HPDE6-E6E7 (cell line): ENCODE measurements around the gene MARCHF9.

Experiments used
- DNase-seq: peaks from one replicate; pipeline ENCODE4 v3.0.0; 2011; ENCODE audit warnings: missing footprints; ENCODE audit errors: extremely low spot score

MARCHF9 gene

DNA sequence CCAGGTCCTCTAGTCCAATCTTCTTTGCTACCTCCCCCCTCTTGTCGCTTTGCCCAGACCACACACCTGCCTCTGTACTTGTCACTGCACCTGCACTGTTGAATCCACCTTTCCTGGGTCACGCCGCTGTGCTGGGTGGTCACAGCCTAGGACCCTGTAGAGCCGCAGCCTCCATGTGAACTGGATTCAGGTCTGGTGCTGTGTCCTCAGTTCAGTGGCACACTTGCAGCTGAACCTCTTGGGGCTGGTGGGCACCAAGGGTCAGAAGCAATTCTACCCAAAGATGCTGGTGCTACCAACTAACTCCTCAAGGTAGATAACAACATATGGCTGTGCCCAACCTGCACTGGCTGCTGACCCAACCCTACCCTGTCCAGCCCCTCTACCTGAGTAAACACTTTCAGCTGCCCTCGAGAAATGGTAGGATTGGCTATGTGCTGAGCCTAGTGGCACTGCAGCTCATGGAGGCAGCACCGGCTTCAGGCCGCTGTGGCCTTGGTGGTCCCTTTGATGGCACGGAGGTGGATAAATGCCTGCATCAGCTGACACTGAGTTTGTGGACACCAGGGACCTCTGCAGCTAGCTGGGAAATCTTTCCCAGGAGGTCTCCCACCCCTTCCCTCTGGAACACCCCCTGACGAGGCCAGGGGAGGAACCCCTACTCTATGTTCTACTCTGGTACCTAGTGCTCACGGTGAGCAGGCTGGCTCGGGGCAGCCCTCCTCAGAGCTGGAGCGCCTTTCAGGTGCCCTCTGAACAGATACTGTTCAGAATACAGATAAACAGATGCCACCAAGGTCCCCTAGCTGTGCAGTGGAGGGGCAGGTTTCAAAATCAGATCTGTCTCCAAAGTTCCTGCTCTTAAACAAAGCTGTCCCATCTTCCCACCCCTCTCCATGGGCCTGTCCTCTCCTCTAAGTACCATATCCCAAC, 30.6 kb upstream of the MARCHF9 start:
- DNase-seq = no peak

DNA sequence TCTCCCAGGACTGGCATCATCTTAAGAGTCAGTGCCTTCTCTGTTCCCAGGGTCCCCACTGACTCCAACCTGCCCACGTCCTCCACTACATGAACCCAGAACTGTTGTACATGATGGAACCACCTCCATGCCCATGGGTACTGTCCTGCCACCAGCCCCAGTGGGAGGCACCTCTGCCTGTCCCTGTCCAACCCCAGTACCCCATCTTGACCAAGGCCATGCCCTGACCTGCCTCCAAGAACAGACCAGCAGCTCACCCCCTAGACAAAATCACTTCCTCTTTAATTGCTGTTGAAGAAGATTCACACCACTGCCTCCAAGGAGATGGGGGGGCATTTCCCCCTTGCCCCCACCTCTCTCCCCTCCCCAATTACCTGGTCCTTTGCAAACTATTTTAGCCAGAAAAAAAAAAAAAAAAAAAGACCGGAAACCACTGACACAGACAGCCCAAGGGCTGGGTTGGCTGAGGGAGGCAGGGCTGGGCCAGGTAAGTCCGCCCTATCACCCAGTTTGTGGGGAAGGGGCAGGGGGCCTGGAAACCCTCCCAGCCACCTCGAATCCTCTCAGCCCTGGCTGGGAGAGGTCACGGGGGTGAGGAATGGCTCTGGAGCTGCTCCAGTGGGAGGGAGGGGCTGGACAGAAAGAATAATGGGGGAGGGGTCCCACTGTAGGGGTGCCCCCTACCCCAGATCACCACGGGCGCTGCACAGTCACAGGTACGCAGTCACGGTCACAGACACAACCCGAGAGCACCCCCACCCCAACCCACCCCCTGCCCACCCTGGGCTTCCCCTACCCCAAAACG, 29.8 kb upstream of the MARCHF9 start:
- no peak for DNase-seq

- no peak for DNase-seq
Measured at GRCh38 chr12:57725851-57726150, 29.1 kb upstream of the MARCHF9 start.

DNA sequence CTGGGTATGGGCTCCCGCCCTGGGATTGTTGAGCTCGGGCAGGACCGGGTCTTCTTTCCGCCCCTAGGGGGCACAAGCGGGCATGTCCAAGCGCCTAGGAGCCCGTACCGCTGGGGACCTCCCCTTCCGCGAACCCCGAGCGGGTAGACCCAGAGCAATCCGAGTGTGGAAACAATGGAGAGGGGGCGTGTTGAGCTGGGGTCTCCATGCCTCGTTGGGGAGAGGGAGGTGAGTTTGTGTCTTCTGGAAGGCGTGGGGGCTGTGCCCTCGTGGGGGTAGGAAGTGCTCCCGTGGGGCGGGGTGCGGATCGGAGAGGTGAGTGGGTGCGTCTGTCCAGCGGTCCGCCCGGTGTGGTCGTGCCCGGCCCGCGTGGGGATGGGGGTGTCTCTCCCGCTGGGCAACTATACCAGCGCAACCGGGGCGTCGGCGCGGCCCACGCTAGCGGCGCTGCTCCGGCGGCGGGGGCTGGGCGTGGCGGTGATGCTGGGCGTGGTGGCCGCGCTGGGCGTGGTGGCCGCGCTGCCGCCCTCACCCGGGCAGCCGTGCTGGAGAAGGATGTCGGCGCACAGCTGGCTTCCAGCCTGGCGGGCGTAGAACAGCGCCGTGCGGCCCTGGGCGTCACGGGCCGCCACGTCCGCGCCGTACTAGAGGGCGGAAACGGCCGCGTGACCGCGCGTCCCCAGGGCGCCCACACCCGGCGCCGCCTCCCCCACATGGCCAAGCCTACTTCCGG, 28.6 kb upstream of the MARCHF9 start:
- peak; percentile 89 for DNase-seq

GRCh38 chr12:57726884-57727757, 27.8 kb upstream of the MARCHF9 start:
- DNase-seq = no peak

DNA sequence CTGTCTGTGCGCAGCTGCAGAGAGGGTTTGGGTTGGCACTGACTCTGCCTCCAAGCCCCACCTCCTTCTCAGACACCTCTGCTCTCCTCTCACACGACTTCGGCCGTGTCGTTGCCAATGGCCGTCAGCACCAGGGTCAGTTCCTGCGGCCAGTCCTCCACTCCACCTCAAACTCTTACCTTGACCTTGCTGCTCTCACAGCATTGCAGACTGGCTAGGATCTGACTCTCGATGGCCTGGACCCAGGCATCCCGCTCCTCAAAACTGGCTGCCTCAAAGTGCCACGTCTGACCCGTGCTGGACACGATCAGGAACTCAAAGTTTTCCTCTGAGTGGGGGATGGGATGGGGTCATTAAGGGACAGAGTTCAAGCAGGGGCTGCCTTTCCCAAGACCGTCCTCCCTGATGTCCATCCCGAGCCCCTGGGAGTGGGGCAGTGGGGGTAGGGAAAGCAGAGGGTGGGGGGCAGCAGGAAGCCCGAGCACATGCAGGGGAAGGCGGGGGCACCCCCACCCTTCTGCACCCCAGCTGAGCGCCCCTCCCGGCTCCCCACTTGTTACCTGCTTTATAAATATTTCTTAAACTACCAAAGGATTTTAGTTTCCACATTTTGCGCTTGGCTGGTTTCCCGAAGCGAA, 27.0 kb upstream of the MARCHF9 start:
- DNase-seq = no peak

DNA sequence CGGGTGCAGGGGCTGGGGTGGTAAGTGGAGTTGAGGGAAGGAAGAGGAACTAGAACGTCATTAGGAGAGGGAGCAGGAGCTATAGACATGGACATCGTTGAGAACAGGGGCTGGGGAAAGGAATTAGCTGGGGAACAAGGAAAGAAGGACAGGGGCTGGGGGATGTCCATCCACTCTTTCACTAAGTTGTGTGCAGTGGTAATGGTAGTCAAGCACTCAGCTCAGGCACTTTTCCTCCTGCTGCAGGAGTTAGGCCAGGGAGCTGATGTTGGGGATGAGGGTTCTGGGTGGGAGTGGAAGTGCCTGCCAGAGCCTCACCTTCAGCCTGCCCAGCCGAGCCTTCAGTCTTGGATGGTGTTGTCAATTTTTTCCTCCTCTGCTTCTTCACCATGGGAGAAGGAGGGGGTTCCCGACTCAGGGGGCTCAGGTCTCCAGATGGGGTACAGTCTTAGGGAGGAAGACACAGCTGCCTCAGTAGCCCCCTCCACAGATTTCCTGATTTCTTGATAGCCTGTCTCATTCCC, 25.5 kb upstream of the MARCHF9 start:
- no peak for DNase-seq

- DNase-seq = no peak
Measured at GRCh38 chr12:57730336-57731067, 24.4 kb upstream of the MARCHF9 start.

GRCh38 chr12:57731411-57732080, 23.4 kb upstream of the MARCHF9 start:
- no peak for DNase-seq

DNA sequence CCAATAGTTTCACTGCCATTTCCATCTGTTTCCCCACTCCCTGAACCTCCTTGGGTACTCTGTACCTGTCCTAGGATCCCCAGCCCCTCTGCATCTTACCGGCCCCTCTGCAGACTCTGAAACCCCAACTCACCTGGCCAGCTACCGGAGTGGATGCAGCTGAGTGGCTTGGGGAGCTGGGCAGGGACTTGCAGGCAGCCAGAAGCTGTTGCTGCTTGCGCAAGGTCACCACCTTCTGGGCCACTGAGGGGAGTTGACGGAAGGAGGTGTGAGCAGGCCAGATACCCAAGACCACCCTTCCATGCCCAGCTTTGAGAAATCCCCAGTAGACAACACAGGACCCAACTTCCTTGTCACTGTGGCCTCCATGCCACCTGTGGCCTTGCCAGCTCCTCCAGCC, 22.6 kb upstream of the MARCHF9 start:
- DNase-seq = no peak

GRCh38 chr12:57732726-57733593, 21.9 kb upstream of the MARCHF9 start:
- DNase-seq = no peak

DNA sequence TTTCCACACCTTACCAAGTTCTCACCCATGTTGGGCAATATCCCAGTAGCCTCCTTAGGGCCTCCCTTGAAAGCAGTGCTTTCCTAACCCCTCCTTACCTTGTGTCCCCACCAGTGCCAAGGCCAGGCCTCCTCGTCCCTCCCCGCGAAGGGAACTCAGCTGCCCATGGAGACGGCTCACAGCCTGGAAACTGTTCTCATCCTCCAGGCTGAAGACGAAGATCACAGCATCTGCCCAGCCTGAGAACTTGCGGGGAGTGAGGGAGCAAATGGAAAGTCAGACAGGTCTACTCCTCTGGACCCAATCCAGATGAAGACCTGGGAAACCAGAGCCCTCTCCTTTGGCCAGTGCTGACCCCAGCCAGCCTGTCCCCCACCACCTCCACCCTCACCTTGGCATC, 21.0 kb upstream of the MARCHF9 start:
- no peak for DNase-seq

GRCh38 chr12:57734591-57734990, 20.3 kb upstream of the MARCHF9 start:
- DNase-seq = no peak

DNA sequence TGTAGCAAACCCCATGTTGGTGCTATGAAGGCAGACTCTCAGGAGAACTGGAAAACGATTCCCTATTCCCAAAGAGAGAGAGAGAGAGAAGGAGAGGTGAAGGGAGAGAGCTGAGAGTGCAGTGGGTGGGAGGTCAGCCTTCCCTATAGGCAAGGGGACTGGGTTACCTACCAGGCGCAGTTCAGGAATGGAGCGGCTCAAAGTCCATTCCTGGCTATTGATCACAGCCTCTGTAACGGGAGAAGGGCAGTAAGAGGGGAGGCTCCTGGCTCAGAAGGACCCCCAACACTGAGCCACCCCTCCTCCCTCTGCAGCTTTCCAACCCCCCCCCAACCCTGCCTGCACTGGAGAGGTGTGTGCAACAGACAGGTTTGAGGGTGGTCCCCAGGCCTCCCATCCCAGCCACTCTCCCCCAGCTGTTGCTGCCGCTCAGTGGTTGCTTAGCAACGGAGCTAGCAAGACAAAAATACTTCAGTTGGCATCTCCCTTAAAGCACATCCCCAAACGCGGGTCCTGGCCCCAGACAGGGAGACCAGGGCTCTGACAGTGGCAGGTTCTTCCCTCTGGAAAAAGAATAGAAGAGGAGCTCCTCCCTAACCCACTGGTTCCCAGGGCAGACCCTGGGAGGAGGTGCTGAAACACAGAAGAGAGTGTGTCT, 19.6 kb upstream of the MARCHF9 start:
- DNase-seq = no peak

DNA sequence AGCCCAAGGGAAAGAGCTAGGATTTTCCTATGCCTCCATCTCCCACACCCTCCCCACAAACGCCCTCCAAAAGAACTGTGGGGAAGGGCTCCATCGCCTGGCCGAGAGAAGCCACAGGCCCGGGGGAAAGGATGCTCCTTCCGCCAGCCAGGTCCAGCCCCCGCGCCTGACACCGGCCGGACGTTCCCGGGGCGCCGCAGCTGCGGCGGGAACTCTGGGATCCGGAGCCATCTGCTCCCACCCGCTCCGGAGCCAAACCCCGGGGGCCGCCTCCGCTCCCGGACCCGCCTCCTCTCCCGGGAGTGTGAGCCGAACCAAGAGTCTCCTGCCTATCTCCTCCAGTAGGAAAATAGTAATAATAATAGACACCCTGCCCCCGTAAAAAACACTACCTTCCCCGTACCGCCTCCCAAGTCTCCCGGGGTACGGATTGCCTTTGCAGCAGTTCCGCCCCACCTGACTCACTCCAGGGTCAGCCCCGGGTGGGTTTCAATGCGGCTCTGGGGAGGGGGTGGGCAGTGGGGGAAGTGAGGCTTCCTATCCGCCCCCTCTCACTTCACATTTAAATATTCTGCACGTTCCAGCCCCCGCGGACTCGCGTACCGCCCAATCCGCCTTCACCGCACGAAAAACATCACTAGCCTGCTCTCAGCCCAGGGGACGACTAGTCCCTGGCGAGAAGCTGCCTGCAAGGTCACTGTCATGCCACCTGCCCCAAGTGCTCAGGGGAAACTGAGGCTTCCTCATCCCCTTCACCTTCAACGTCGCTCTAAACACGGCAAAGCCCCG, 18.8 kb upstream of the MARCHF9 start:
- no peak for DNase-seq

GRCh38 chr12:57736741-57737466, 18.0 kb upstream of the MARCHF9 start:
- no peak for DNase-seq
